Neural progenitor cell (in vitro differentiated cells): ENCODE results near the gene SATB1.

Source experiments
- EZH2phosphoT487 ChIP-seq: fragments of 200-600 bp; sonication (generic); IDR thresholded peaks from 2 replicates; pipeline ENCODE4 v1.6.1; 2017; ENCODE audit warnings: antibody characterized with exemption
- TF ChIP-seq, protein P1 (sequence below): fragments of 200-600 bp; sonication (generic); IDR thresholded peaks from 2 replicates; pipeline ENCODE4 v1.5.1; 2017; ENCODE audit warnings: antibody characterized with exemption, mild to moderate bottlenecking

DNA sequence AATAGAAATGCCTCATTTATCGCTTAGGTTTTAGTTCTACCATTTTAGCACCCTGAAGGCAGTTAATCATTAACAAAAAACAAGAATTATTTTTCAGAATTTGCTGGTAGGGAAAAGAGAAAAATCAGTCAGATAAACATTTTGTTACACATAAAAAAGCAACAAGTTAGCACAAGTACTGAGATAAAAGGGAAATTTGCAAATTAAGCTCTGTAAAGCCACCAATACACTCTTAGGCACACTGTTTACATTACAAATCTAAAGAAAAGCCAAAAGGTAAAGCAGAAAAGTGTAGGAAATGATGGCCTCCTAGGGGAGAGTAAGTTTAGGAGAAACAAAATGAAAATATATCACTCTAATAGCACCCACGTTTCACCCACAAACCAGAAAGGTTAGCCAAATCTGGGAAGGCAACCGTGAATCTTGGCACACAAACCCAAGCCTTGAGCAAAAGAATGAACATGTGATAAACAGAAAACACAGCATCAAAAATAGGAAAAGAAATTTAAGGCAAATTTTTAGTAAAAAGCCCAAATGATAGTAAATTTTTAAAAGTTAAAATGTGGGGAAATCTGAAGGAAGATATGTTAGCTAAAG, 1.6 kb upstream of the SATB1 start:
- TF ChIP-seq EZH2phosphoT487 = no peak
- TF ChIP-seq, protein P1, sequence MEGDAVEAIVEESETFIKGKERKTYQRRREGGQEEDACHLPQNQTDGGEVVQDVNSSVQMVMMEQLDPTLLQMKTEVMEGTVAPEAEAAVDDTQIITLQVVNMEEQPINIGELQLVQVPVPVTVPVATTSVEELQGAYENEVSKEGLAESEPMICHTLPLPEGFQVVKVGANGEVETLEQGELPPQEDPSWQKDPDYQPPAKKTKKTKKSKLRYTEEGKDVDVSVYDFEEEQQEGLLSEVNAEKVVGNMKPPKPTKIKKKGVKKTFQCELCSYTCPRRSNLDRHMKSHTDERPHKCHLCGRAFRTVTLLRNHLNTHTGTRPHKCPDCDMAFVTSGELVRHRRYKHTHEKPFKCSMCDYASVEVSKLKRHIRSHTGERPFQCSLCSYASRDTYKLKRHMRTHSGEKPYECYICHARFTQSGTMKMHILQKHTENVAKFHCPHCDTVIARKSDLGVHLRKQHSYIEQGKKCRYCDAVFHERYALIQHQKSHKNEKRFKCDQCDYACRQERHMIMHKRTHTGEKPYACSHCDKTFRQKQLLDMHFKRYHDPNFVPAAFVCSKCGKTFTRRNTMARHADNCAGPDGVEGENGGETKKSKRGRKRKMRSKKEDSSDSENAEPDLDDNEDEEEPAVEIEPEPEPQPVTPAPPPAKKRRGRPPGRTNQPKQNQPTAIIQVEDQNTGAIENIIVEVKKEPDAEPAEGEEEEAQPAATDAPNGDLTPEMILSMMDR = no peak
